ENCODE results near the gene RRAGA.
"Not testable (repeated sequence)": the region's sequence is repeated elsewhere in the genome, so short reads cannot be mapped to it uniquely, and the experiment has no call there.

RRAGA gene

DNA sequence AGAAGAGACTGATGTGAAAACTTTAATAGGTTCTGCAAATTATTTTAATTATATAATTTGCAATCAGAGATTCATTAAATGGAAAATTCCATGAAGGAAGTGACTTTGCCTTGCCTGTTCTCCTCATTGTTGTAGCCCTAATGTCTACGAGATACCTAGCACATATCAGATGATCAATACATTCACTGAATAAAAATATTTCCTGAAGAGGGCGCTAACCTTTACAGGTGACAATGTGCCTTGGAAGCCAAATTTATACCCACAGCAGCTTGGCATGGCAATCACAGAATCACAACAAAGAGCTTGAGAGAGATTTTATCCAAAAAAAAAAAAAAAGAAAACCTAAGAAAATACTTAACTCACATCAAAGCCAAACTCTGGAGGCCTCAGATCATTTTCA, 36.1 kb downstream of the RRAGA start:
- no peak for DNase-seq (ENCODE audit: low read depth in 3 of 3)

DNA sequence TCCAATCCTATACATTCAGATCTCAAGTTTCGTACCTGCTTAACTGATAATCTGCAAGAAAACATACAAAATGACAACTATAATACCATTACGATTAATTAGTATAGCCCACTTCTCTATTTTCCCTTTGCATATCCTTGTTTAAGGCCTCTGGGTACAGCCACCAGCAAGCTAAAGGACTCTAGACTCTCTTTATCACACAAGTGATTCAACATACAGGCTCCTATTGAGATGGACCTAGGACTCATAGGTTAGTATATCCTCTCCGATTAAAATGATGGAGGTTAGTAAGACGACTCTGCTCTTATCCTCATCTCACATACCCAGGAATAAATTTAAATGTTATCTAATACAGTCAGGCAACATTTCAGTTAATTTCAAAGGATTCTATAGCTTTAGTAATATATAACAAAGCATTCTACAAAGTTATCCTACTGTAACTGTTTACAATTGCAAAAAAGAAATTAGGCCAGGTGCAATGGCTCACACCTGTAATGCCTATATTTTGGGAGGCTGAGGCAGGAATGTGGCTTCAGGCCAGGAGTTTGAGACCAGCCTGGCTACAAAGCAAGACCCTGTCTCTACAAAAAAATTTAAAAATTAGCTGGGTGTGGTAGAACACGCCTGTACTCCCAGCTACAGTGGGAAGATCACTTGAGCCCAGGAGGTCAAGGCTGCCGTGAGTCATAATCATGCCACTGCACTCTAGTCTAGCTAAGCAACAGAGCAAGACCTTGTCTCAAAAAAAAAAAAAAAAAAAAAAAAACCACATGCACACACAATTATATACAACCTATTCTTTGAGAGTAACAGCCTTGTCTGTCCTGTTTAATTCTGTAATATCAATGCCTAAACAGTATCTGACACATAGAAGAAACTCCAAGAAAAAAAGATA, 38.1 kb downstream of the RRAGA start:
- DNase-seq (ENCODE audit: low read depth in 3 of 3): no peak

DNA sequence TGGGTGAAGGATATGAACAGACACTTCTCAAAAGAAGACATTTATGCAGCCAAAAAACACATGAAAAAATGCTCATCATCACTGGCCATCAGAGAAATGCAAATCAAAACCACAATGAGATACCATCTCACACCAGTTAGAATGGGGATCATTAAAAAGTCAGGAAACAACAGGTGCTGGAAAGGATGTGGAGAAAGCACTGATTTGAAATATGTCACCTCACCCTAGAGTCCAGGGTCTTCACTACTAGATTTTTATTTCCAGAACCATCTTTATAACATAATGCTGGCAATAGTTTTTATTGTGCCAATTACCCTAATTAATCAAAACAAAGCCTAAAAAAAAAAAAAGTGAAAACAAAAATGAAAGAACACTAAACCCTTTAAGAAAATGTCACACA, 48.2 kb downstream of the RRAGA start:
- not testable (repeated sequence) for DNase-seq (ENCODE audit: low read depth in 3 of 3)

Data from stimulated activated CD4-positive, alpha-beta T cell treated with anti-CD3 and anti-CD28 coated beads, TNF-alpha, amount 100 ng/mL, for 48 hours (primary cell).